HG03342 (cell line): ENCODE data around the gene WBP2.
A peak's percentile ranks its signal among the peaks of the same experiment; 100 is the strongest.
"Not testable (repeated sequence)": the region's sequence is repeated elsewhere in the genome, so short reads cannot be mapped to it uniquely, and the experiment has no call there.

Source experiments
- ATAC-seq: cut with Tn5 transposase; IDR thresholded peaks from one replicate; pipeline ENCODE4 v1.9.1; 2021; ENCODE audit warnings: mild to moderate bottlenecking, moderate library complexity; ENCODE audit not compliant: unreplicated experiment

WBP2 gene

GRCh38 chr17:75889454-75889853, 34.3 kb upstream of the WBP2 start:
- ATAC-seq, result no peak

- ATAC-seq, result no peak
These were observed 33.3 kb upstream of the WBP2 start for GRCh38 chr17:75888484-75888883.

GRCh38 chr17:75885860-75886259, 30.7 kb upstream of the WBP2 start:
- ATAC-seq, result not testable (repeated sequence)

DNA sequence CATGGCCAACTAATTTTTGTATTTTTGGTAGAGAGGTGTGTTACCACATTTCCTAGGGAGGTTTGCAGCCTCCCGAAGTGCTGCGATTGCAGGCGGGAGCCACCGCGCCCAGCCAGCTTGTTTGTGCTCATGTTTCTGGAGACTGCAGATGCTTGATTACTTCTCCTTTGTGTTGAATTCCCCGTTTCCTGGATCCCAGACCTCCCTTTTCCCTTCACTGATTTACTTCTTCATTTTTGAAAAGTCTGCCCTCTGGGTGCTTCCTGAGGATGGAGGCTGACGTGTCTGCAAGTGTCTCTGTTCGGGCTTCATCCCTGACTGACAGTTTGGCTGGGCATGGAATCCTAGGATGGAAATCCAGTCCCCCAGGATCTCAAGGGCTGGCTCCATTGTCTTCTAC, 30.3 kb upstream of the WBP2 start:
- no peak for ATAC-seq

GRCh38 chr17:75881678-75882454, 26.7 kb upstream of the WBP2 start:
- no peak for ATAC-seq

- no peak for ATAC-seq
These were observed 25.1 kb upstream of the WBP2 start for GRCh38 chr17:75880266-75880665.

DNA sequence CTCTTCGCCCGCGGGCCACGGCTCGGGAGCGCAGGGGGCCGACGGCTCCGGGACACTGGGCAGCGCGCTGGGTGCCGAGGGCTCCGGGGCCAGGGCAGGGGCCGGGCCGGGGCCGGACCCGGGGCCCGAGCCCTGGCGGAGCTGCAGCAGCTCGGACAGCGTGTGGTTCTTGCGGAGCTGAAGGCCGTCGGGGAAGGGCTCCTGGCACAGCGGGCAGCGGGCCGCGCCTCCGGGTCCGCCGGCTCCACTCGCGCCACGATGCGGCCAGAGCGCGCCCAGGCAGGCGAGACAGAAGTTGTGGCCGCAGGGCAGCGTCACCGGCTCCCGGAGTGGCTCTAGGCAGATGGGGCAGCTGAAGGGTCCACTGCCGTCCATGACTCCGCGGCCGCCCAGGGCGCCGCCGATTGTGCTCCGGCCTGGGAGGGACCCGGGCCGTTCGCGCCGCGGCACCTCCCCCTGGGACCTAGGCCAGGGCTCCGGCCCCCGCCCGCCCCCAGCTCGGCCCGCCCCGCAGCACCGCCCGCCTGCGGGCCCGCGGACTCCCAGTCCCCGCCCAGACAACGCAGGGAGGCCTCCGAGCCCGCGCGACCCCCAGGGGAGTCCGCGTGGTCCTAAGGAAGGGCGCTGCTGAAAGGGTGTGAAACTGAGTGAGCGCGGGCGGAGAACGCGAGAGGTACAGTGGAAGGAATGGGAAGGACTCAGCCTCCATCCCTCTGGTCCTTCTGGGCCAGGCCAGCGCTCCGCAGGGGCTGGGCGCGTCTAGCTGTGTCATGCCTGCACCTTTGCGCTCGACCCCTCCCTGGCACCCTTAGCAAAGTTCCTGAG, 23.3 kb upstream of the WBP2 start, which contains the start of gene TRIM47:
TSS of gene TRIM47 (minus strand) at position 408 of the 825 bp plus-strand sequence. CDS start at position 375, 33 bp downstream.
- no peak for ATAC-seq

DNA sequence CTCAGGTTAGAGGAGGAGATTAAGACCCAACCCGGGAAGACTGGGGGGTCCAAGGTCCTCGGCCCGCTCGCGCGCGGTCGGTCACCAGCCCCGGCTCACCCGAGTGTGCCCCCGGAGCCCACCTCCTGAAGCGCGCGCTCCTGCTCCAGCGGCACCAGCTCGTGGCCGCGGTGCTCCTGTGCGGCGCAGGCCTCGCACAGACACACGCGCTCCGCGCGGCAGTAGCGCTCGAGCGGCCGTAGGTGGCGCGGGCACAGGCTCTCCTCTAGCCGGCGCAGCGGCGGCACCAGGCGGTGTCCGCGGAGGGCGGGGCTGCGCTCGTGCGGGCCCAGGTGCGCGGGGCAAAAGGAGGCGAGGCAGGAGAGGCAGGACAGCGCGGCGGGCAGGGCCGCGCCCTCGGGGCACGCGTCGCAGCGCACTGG, 22.6 kb upstream of the WBP2 start:
- peak; percentile 60 for ATAC-seq

DNA sequence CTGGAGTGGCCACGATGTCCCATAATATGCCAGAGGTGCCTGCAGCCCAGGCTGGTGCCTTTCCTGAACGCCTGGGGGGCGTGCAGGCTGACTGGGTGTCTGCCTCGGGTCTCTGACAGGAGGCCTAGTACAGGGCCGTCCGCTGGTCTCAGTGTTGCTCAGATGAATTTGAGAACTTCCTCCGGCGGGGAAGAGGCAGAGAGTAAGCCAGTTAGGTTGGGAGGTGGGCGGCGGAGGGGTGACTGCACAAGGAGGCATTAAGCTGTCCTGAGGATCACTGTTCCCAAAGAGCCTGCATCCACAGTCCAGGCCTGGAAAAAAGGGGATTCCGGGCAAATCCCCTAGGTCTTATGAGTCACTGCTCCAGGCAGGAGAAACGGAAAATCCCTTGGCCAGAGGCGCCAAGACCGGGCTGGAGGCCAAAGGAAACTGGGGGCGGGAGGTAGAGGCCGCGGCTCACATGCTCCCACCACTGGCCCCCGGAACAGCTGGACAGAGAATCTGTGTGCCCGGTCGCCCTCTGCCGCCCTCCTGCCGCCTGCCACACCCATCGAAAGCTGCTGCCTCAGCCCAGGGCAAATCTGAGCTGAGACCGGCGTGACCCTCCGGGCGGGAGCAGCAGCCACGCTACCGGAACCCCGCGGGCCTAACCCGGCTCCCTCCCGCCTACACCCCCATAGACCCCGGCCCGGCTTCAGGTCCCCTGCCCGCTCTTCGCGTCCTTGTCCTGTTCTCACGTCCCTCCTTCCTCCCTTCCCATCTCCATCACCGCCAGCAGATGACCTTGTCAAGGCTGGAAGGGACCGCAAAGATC, 22.0 kb upstream of the WBP2 start:
- no peak for ATAC-seq

DNA sequence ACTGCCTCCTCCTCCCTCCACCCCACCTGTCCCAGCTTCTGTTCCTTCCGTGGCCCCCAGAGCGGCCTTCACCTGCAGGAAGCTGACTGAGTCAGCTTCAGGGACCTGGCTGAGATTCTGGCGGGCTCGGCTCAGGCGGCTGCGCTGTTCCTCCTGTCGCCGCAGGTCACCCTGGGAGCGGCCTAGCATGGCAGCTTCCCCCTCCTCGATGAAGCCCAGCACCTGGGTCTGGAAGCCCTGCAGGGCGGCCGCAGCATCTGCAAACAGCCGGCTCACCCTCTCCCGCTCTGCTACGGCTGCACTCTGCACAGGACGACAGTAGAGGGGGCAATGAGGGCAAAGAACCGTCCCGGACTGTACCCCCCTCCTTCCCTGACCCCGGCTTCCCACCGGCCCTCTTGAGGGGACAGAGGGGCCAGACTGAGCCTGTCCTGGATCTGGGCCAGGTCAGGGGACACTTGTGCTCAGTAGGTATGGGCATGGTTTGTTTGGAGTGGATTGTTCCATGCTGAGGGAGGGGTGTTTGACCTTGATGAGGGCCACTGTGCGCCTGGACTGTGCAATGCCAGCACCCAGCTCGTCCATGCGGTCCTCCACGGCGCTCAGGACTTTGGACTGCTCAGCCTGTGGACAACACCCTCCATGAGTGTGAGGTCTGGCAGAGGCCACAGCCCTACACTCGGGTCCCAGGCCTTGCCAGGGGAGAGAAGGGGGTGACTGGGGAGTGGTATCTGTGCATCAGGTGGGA, 21.2 kb upstream of the WBP2 start:
- no peak for ATAC-seq

DNA sequence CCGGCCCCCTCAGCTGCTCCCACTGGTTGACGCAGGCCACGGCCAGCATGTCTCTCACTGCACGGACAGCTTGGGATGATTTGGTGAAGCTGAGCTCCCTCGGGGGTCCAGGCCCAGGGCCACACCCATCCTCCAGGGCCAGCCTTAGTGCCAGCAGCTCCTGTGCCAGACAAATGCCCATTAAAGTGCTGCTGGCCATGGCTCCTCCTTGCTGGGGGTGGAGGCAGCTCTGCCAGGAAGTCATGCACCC, 20.7 kb upstream of the WBP2 start:
- no peak for ATAC-seq

DNA sequence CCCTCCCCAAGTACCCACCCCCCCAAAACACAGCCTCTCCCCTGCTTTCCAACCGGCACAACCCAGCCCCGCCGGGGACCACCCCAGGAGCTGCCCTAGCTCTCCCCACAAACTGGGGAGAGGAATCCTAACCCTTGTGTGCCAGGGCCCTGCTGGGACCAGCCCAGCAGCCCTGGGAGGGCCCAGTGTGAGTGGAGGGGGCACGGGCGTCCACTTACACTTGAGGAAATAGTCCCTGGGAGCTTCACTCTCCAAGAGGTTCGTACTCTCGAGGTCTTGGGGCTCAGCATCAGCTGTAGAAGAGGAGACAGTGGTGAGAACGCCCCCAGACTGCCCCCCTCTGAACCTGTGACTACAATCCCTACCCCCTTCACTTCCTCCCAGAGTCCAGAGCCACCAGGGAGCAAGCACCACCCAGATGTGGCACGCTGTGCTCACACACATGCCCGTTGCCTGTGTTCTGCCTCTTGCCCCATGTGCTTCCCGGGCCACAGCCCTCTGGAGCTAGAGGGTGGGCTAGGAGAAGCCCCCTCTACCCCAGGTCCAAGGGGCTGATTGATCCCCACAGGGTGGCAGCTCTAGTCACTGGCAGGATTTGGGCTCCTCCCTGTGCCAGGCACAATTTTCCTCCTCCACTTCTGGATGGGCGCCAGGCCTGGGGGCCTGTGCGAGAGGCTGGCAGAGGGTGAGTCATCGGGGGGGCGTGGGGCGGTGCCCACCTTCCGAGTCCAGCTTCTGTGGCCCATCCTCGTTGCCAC, 20.2 kb upstream of the WBP2 start:
- no peak for ATAC-seq

GRCh38 chr17:75874323-75875181, 19.4 kb upstream of the WBP2 start:
- no peak for ATAC-seq

DNA sequence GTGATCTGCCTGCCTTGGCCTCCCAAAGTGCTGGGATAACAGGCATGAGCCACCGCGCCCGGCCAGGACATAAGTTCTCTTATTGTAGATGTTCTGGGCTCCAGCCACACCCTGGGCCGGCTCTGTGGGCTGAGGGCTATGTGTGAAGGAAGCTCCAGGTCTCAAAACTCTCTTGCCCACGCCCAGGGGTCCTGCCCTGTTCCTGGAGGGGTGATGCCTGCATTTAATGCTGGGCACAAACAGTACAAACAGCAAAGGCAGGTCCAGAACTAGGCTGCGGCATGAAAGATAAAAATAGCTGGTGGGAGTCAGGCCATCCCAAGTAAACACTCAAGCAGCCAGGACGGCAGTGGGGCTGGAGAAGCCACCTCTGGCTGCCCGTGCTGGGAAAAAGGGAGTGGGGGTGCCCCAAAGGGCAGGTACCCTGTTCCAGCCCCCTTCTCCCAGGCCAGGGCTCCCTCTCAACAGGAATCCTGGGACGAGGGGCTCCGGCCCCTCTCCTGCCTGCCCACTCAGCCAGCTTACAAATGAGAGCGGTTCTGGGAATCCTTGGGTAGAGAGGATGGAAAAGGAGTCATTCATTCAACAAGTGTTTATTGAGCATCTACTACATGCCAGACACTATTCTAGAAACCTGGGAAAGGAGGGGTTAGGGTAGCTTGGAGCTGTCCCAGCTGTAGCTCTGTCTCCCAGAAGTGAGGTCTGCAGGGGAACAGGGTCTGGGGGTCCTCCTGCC, 18.6 kb upstream of the WBP2 start:
- ATAC-seq, result no peak

DNA sequence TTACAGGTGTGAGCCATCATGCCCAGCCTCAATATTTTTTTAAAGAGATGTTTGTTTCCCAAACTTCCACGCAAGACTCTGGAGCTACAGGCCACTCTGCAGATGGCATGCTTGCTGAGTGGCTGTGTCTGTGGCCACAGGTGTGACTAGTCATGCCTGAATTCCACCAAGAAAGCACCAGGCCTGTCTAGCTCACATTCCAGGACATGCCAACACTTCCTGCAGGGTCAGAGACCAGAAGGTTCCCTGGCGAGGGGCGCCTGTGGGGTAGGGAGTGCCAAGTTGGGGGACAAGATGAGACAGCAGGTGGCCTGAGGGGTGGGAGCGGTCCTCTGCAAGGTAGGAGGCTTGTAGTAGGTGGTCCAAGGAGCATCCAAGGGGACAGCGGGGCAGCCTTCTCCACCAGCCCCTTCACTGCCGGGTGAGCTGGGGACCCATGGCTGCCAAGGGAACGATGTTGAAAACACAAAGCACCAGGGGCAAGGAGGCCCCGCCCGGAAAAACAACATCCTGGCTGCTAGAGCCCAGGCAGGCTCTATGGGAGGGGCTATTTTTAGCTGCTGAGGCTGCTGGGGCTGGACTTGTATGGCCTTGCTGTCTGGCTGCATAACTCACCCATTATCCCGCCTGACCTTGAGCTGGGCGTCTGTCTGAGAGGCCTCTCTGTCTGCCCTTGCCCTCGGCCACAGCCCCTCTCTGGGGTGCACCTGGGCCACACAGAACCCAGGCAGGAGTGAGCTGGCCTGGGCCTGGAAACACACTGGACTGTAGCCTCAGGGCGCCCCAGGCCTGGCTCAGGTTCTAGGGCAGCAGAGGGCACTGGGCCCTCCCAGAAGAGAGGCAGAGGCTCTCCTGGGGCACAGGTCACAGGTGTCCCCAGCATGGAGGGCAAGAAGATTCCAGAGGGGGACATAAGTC, 17.6 kb upstream of the WBP2 start:
- ATAC-seq, result no peak

DNA sequence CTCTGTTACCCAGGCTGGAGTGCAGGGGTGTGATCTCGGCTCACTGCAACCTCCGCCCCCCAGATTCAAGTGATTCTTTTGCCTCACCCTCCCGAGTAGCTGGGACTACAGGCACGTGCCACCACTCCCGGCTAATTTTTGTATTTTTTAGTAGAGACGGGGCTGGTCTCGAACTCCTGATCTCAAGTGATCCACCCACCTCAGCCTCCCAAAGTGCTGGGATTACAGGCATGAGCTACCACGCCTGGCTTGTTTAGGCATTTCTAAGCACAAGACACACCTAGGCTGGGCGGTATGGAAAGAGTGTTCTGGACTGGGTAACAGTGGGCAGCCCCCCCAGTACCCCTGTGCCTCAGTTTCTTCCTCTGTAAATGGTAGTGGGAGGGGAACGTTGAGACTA, 15.1 kb upstream of the WBP2 start:
- ATAC-seq, result not testable (repeated sequence)
